PC-3 (cell line): ENCODE data around the gene PAX5.

ENCODE experiments used
- EZH2 ChIP-seq: fragments of 300-600 bp; sonication (generic); IDR thresholded peaks from one replicate; pipeline ENCODE4 v1.6.1; 2017; ENCODE audit warnings: antibody characterized with exemption, mild to moderate bottlenecking, low read length; ENCODE audit not compliant: unreplicated experiment
- TF ChIP-seq, protein P1 (sequence below): fragments of 300-600 bp; sonication (generic); conservative IDR thresholded peaks from 2 replicates; pipeline ENCODE4 v1.5.1; 2017; ENCODE audit warnings: antibody characterized with exemption, low read depth, mild to moderate bottlenecking, low read length

DNA sequence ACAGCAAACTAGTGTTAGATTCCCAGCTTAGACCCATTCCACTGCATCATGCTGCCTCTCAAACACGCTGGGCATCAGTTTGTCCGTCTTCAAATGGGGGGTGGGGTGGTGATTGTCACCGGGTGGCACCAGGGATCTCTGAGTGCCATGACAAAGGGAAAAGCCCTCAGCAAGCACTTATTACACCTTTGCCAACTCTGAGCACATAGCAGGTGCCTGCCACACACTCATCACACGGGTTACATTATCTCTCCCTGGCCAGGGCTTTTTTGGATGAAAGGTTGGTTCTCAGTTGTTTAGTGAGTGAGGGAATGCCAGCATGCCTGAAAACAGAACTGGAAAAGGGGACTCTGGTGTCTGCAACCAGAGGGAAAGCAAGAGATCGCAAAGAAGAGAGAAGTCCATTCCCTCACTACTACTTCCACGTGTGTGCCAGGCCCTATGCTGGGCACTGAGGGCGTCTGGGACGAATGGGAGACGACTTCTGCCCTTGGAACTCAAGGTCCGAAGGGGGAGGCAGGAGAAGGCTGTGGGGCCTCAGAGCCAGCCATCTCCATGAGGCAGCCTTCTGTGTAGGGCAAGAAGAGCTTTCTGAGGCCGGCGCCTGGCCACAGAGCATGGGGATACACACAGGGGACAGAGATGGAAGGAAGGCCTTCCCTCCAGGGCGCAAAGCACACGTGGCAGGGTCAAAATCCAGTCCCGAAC lies 48.9 kb downstream of the PAX5 start:
- TF ChIP-seq, protein P1, sequence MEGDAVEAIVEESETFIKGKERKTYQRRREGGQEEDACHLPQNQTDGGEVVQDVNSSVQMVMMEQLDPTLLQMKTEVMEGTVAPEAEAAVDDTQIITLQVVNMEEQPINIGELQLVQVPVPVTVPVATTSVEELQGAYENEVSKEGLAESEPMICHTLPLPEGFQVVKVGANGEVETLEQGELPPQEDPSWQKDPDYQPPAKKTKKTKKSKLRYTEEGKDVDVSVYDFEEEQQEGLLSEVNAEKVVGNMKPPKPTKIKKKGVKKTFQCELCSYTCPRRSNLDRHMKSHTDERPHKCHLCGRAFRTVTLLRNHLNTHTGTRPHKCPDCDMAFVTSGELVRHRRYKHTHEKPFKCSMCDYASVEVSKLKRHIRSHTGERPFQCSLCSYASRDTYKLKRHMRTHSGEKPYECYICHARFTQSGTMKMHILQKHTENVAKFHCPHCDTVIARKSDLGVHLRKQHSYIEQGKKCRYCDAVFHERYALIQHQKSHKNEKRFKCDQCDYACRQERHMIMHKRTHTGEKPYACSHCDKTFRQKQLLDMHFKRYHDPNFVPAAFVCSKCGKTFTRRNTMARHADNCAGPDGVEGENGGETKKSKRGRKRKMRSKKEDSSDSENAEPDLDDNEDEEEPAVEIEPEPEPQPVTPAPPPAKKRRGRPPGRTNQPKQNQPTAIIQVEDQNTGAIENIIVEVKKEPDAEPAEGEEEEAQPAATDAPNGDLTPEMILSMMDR = no peak
- TF ChIP-seq EZH2 = no peak
